Measurements from ENCODE around the gene AKAP12. TPM values are rescaled to one million over a fixed set of nuclear protein-coding genes. Genes with fewer than 3 reads are reported as not detected.

The AKAP12 gene
- total RNA-seq, 1 donor from 2014 or later = 81.3 TPM

- H3K9me3 Mint-ChIP-seq = no peaks in the 10 kb centered on the region
- no peak for DNase-seq (ENCODE audit: low spot score)
- H3K4me3 Mint-ChIP-seq = no peak overlapping the region
- H3K9me3 ChIP-seq (ENCODE audit: low read depth) = no peaks in the 10 kb centered on the region
- peaks cover 12% of the 10 kb centered on the region for H4K20me1 ChIP-seq (ENCODE audit: low read depth)
- peaks cover 12% of the 10 kb centered on the region for H3K36me3 Mint-ChIP-seq
- H3K4me1 Mint-ChIP-seq = peaks cover 43% of the 10 kb centered on the region
- no peak for TF ChIP-seq EZH2phosphoT487 (IDR thresholded peaks at IDR 0.05)
- TF ChIP-seq EZH2 (IDR thresholded peaks at IDR 0.05) = no peak
- TF ChIP-seq CTCF (IDR thresholded peaks at IDR 0.05) = no peak
- no peak overlapping the region for H3K4me2 ChIP-seq
- no peak overlapping the region for H3K27ac Mint-ChIP-seq
- H3K9ac ChIP-seq = no peak overlapping the region
- H2AFZ ChIP-seq (replicated peaks) = no peak overlapping the region
- peaks cover 9% of the 10 kb centered on the region for H3K4me1 ChIP-seq
- no peaks in the 10 kb centered on the region for H3K27me3 ChIP-seq
- no peak overlapping the region for H3K4me3 ChIP-seq
- H3K27ac ChIP-seq = no peak overlapping the region
- H3K79me2 ChIP-seq (ENCODE audit: low read depth) = no peaks in the 10 kb centered on the region
- peaks cover 2% of the 10 kb centered on the region for H3K27me3 Mint-ChIP-seq (ENCODE audit: insufficient read depth, low read depth)
- no peaks in the 10 kb centered on the region for H3F3A ChIP-seq (ENCODE audit: low read depth)
- H3K36me3 ChIP-seq = no peaks in the 10 kb centered on the region
Measured at GRCh38 chr6:151288712-151289398, 49.1 kb downstream of the AKAP12 start.

GRCh38 chr6:151289399-151290007 is 49.7 kb downstream of the AKAP12 start:
- Histone ChIP-seq H3K27me3 (no peaks in the 10 kb centered on the region), H3K27ac (no peak overlapping the region), H3K9ac (no peak overlapping the region), H3K4me3 (no peak overlapping the region), H3K4me2 (no peak overlapping the region), H2AFZ (replicated peaks) (no peak overlapping the region), H3K4me1 (peaks cover 9% of the 10 kb centered on the region), H3K36me3 (no peaks in the 10 kb centered on the region), H3K9me3 (ENCODE audit: low read depth) (no peaks in the 10 kb centered on the region), H4K20me1 (ENCODE audit: low read depth) (peaks cover 12% of the 10 kb centered on the region), H3K79me2 (ENCODE audit: low read depth) (no peaks in the 10 kb centered on the region), H3F3A (ENCODE audit: low read depth) (no peaks in the 10 kb centered on the region)
- peaks cover 48% of the 10 kb centered on the region for H3K4me1 Mint-ChIP-seq
- TF ChIP-seq EZH2phosphoT487 (IDR thresholded peaks at IDR 0.05) (no peak), EZH2 (IDR thresholded peaks at IDR 0.05) (no peak), CTCF (IDR thresholded peaks at IDR 0.05) (no peak)
- peaks cover 2% of the 10 kb centered on the region for H3K27me3 Mint-ChIP-seq (ENCODE audit: insufficient read depth, low read depth)
- H3K36me3 Mint-ChIP-seq = peaks cover 14% of the 10 kb centered on the region
- no peaks in the 10 kb centered on the region for H3K9me3 Mint-ChIP-seq
- no peak overlapping the region for H3K27ac Mint-ChIP-seq
- DNase-seq (ENCODE audit: low spot score) = no peak
- no peak overlapping the region for H3K4me3 Mint-ChIP-seq

GRCh38 chr6:151290877-151291721 is 51.3 kb downstream of the AKAP12 start:
- Mint-ChIP-seq H3K4me1 (peaks cover 58% of the 10 kb centered on the region), H3K27me3 (ENCODE audit: insufficient read depth, low read depth) (peaks cover 2% of the 10 kb centered on the region), H3K36me3 (peaks cover 12% of the 10 kb centered on the region), H3K4me3 (no peak overlapping the region), H3K9me3 (no peaks in the 10 kb centered on the region), H3K27ac (no peak overlapping the region)
- Histone ChIP-seq H3K9me3 (ENCODE audit: low read depth) (no peaks in the 10 kb centered on the region), H2AFZ (replicated peaks) (no peak overlapping the region), H3F3A (ENCODE audit: low read depth) (no peaks in the 10 kb centered on the region), H3K79me2 (ENCODE audit: low read depth) (peaks cover 10% of the 10 kb centered on the region), H3K4me1 (peaks cover 16% of the 10 kb centered on the region), H4K20me1 (ENCODE audit: low read depth) (peaks cover 12% of the 10 kb centered on the region), H3K36me3 (no peaks in the 10 kb centered on the region), H3K27ac (no peak overlapping the region), H3K9ac (no peak overlapping the region), H3K4me2 (no peak overlapping the region), H3K27me3 (no peaks in the 10 kb centered on the region), H3K4me3 (no peak overlapping the region)
- TF ChIP-seq EZH2phosphoT487 (IDR thresholded peaks at IDR 0.05) (no peak), EZH2 (IDR thresholded peaks at IDR 0.05) (no peak), CTCF (IDR thresholded peaks at IDR 0.05) (no peak)
- DNase-seq (ENCODE audit: low spot score) = peak; percentile 48
